Activated CD4-positive, alpha-beta T cell treated with anti-CD3 and anti-CD28 coated beads, Interleukin-2, amount 50 U/mL, for 48 hours (primary cell): Measurements from ENCODE around the gene PRXL2C.

ENCODE experiments used
- DNase-seq, 2 experiments: peaks; one replicate each; pipeline ENCODE4 v3.0.0-alpha.2; 2020

PRXL2C gene

DNA sequence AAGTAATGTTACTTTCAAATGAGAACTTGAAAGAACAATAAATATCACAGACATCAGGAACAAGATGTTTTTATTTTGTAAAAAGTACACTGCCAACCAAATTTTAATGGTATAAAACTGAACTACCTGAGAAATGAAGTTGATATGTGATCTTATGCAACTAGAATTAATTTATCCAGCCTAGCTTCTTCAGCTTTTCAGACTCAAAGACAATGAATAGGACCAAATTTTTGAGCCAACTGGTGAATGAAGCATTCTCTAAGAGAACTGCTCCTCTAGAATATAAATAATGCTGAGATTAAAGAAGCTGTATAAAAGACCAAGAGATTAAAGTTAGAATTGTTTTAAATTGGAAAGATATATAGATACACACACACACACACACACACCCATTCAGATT lies 45.4 kb downstream of the PRXL2C start:
- DNase-seq, result no peak

DNA sequence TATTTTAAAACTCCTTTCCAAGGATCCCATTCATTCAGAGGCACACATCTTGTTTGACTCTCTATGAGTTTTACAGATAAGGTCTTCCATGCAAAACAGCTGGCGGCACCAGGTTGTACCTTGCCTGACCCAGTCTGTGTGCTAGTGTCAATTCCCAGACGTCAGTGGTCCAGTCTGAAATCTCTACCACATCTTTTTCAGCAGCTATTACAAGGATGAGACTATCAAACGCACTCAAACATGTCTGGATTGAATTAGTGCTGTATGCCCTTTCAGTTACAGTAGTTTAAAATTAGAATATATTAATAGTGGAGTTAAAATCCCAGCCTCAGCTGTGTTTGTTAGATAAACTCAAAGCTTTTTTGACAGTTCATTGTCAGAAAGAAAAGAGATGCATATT lies 47.1 kb downstream of the PRXL2C start:
- DNase-seq, result no peak

DNA sequence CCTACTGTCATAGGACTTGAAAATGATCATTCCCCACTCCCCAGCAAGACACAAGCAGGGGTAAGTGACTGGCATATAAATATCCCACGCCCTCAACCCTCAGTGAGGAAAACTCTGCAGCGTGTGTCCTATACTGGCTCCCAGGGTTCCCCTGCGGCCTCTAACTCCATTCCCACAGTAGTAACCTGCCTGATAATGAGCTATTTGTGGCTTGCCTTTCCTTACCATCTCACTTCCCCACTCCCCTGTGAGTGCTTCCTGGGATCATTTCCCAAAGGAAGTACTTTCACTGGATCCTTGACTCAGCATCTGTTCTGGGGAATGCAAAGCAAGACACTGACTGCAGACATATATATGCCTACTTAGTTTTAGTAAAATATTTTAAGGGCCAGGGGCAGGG lies 49.8 kb downstream of the PRXL2C start:
- DNase-seq, result no peak

DNA sequence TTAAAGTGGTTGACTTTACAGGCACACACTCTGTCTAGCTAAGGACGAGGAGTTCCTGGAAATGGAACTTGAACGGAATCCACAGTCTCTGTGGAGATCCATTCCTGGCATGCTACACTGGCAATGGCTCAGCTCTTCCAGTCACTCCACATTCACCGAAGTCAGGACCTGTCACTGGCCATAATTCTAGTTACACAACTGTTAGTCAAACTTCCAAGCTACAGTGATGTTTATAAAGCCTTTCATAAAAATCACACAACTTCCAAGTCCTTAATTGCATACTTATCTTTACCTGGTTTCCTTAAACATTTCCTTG lies 51.2 kb downstream of the PRXL2C start:
- DNase-seq, result no peak

DNA sequence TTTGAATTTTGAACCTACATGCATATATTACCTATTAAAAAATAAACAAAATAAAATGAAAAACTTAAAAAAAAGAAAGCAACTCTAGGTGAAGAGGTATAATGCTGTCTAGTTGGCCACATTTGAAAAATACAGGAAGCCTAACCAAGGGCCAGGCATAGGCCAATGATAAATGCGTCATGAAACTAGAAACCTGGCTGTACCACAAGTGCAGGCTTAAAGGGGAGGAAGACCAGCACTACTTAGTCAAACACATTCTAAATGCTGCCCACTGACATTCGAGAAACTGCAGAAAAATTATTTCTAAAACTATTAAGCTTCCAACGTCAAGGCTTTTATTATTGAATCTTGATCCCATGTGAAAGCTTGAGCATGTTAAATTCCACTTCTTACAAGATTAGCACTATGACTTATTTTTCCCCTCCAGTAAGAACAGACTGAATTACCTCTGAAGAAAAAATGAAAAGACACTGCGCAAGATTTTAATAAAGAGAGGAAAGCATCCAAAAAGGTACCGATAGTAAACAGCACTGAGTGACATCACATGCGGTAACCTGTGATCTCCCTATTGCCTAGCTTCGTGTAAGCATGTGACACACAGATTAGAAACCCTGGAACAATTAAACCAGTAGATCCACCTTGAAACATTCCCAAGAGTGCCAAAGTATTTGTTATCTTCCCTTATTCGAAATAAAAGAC lies 51.7 kb downstream of the PRXL2C start:
- no peak for DNase-seq

DNA sequence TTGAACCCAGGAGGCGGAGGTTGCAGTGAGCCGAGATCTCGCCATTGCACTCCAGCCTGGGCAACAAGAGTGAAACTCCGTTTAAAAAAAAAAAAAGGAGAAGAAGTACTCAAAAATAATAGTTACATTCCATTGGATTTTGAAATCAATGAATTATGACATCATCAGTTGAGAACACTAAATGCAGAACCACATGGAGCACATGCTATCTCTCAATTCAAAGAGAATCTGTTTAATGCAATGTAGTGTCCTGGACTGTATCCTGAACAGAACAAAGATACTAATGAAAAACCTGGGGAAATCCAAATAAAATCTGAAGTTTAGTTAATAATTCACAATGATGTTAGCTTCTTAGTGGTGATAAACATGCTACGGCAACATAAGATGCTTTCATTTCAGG lies 55.8 kb downstream of the PRXL2C start:
- DNase-seq, result no peak

DNA sequence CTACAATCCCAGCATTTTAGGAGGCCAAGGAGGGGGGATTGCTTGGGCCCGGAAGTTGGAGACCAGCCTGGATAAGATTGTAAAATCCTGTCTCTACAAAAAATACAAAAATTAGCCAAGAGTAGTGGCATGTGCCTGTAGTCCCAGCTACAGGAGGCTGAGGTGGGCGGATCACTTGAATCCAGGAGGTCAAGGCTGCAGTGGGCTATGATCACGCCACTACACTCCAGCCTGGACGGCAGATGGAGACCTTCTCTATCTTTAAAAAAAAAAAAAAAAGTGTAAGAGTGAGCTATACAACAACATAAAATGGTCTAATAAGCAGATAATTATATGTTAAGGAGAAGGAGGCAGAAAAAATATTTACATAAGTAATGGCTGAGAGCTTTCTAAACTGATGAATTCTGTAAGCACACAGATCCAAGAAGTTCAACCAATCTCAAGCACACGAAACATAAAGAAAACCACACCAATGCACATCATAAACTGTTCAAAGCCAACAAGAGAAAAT lies 58.5 kb downstream of the PRXL2C start:
- no peak for DNase-seq
